GM23248 (cell line): ENCODE measurements around the gene SKI. TPM values are rescaled to one million over a fixed set of nuclear protein-coding genes. Genes with fewer than 3 reads are reported as not detected.

Experiments used
- DNase-seq: peaks from one replicate; pipeline ENCODE4 v3.0.0-alpha.2; 2015
- H2AFZ ChIP-seq: fragments of 200-600 bp; sonication (generic); 2 replicates; pipeline ENCODE4 v1.6.1; 2016; ENCODE audit warnings: antibody characterized with exemption
- H3F3A ChIP-seq: fragments of 200-600 bp; sonication (generic); 2 replicates; pipeline ENCODE4 v1.6.1; 2016; ENCODE audit warnings: mild to moderate bottlenecking, antibody characterized with exemption, mixed run types; ENCODE audit not compliant: insufficient read depth
- H3K27ac ChIP-seq: fragments of 200-600 bp; sonication (generic); 2 replicates; pipeline ENCODE4 v1.5.1; 2016; ENCODE audit warnings: mild to moderate bottlenecking
- H3K27me3 ChIP-seq: fragments of 200-600 bp; sonication (generic); replicated peaks from 2 replicates; pipeline ENCODE4 v1.6.1; 2016; ENCODE audit warnings: mild to moderate bottlenecking; ENCODE audit not compliant: insufficient read depth
- H3K36me3 ChIP-seq: fragments of 200-600 bp; sonication (generic); 2 replicates; pipeline ENCODE4 v1.6.1; 2016; ENCODE audit warnings: low read depth, mild to moderate bottlenecking
- H3K4me1 ChIP-seq: fragments of 200-600 bp; sonication (generic); 2 replicates; pipeline ENCODE4 v1.6.1; 2016; ENCODE audit warnings: mild to moderate bottlenecking; ENCODE audit not compliant: insufficient read depth
- H3K4me2 ChIP-seq: fragments of 200-600 bp; sonication (generic); one replicate; pipeline ENCODE4 v1.6.1; 2016; ENCODE audit warnings: mild to moderate bottlenecking; ENCODE audit not compliant: unreplicated experiment
- H3K4me3 ChIP-seq: fragments of 200-600 bp; sonication (generic); 2 replicates; pipeline ENCODE4 v1.5.1; 2016; ENCODE audit warnings: mild to moderate bottlenecking
- H3K79me2 ChIP-seq: fragments of 200-600 bp; sonication (generic); 2 replicates; pipeline ENCODE4 v1.6.1; 2016; ENCODE audit warnings: mild to moderate bottlenecking; ENCODE audit not compliant: insufficient read depth
- H3K9ac ChIP-seq: fragments of 200-600 bp; sonication (generic); 2 replicates; pipeline ENCODE4 v1.6.1; 2016; ENCODE audit warnings: mild to moderate bottlenecking
- H3K9me2 ChIP-seq: fragments of 200-600 bp; sonication (generic); 2 replicates; pipeline ENCODE4 v1.6.1; 2016; ENCODE audit warnings: mixed run types, mild to moderate bottlenecking, moderate library complexity; ENCODE audit not compliant: insufficient read depth
- H3K9me3 ChIP-seq: fragments of 200-600 bp; sonication (generic); one replicate; pipeline ENCODE4 v1.6.1; 2017; ENCODE audit warnings: low read depth
- H4K20me1 ChIP-seq: fragments of 200-600 bp; sonication (generic); 2 replicates; pipeline ENCODE4 v1.6.0; 2016; ENCODE audit not compliant: insufficient read depth
- EZH2 ChIP-seq: fragments of 200-600 bp; sonication (generic); IDR thresholded peaks from 2 replicates; pipeline ENCODE4 v1.6.1; 2018; ENCODE audit warnings: antibody characterized with exemption, mild to moderate bottlenecking; ENCODE audit not compliant: insufficient read depth, poor library complexity, severe bottlenecking
- EZH2phosphoT487 ChIP-seq: fragments of 200-600 bp; sonication (generic); IDR thresholded peaks from 2 replicates; pipeline ENCODE4 v1.6.1; 2018; ENCODE audit warnings: antibody characterized with exemption, moderate library complexity, mild to moderate bottlenecking, low read depth; ENCODE audit not compliant: insufficient read depth
- WGBS, 2 experiments: methylation state at CpG; one replicate each; pipeline ENCODE4 v1.1.6; 2015 to 2017; ENCODE audit warnings: low lambda C conversion rate in 2 of 2, low coverage in 1 of 2; ENCODE audit errors: missing lambda C conversion rate in 2 of 2; 5-methylcytosine and 5-hydroxymethylcytosine counted together
- in situ Hi-C: fragments of 300-500 bp; cut with MboI; formaldehyde crosslinking; loops from 2 replicates; pipeline ENCODE4 v1.15.0; 2020
- polyA plus RNA-seq: library from polyadenylated mRNA; unstranded; fragments of >200 nt; fragmentation: Nextera tagmentation; extraction: Ambion mirVana; gene quantifications from 2 replicates; pipeline ENCODE4 v1.2.1, GENCODE V29; 2016
- total RNA-seq: library from RNA; depleted of rRNA; stranded (reverse); fragments of >200 nt; shearing (Covaris generic); gene quantifications from 2 replicates; pipeline ENCODE4 v1.2.3, GENCODE V29; 2014

SKI gene
- total and polyA plus RNA-seq, 2 experiments from 2014 or later: 3.8 to 23.1 TPM

GRCh38 chr1:2203671-2204414 is 24.3 kb upstream of the SKI start:
- peak overlapping the region; percentile 83 for H3K9ac ChIP-seq

GRCh38 chr1:2204415-2205190 is 23.5 kb upstream of the SKI start:
- WGBS, 2 experiments: 1 to 4% methylated on average over 25 to 59 of the region's 60 CpGs
- Histone ChIP-seq H3K4me3 (peak overlapping the region; percentile 68), H3K9me2 (no peaks in the 10 kb centered on the region), H3K4me1 (peaks cover 29% of the 10 kb centered on the region), H3F3A (peaks cover 16% of the 10 kb centered on the region; the same call in 1 of the 2 replicates), H4K20me1 (no peaks in the 10 kb centered on the region), H3K9me3 (no peaks in the 10 kb centered on the region), H3K4me2 (peak overlapping the region; percentile 75), H3K79me2 (peaks cover 29% of the 10 kb centered on the region), H2AFZ (peak overlapping the region; percentile 73), H3K9ac (peak overlapping the region; percentile 83), H3K27ac (peak overlapping the region; percentile 75), H3K36me3 (no peaks in the 10 kb centered on the region), H3K27me3 (no peaks in the 10 kb centered on the region)
- in situ Hi-C loops: loop anchor here (5.0 kb wide), 1 partner anchor 168 kb away; no protein-coding TSS in a partner anchor
- peak; percentile 78 for DNase-seq
- TF ChIP-seq EZH2 (no peak), EZH2phosphoT487 (no peak)

More at GRCh38 chr1:2203671-2204414, 24.3 kb upstream of the SKI start:
- no peaks in the 10 kb centered on the region for H4K20me1 ChIP-seq
- no peaks in the 10 kb centered on the region for H3K27me3 ChIP-seq
- H3K9me2 ChIP-seq: no peaks in the 10 kb centered on the region
- TF ChIP-seq EZH2: no peak
- no peak for TF ChIP-seq EZH2phosphoT487
- peak overlapping the region; percentile 73 for H2AFZ ChIP-seq
- no peaks in the 10 kb centered on the region for H3K36me3 ChIP-seq
- H3K27ac ChIP-seq: peak overlapping the region; percentile 75
- no peaks in the 10 kb centered on the region for H3K9me3 ChIP-seq
- peak overlapping the region; percentile 68 for H3K4me3 ChIP-seq
- peaks cover 24% of the 10 kb centered on the region for H3K4me1 ChIP-seq
- in situ Hi-C loops: loop anchor here (5.0 kb wide), 1 partner anchor 168 kb away; no protein-coding TSS in a partner anchor
- WGBS, 2 experiments: 64 to 69% methylated on average over 25 of the region's 25 CpGs
- peaks cover 29% of the 10 kb centered on the region for H3K79me2 ChIP-seq
- no peak for DNase-seq
- H3K4me2 ChIP-seq: peak overlapping the region; percentile 75
- H3F3A ChIP-seq: peaks cover 10% of the 10 kb centered on the region; the same call in 1 of the 2 replicates

- Histone ChIP-seq H3F3A (peaks cover 16% of the 10 kb centered on the region; the same call in 1 of the 2 replicates), H3K27ac (peak overlapping the region; percentile 75), H3K4me3 (peak overlapping the region; percentile 72), H3K4me1 (peaks cover 23% of the 10 kb centered on the region), H3K4me2 (peak overlapping the region; percentile 72), H3K9me2 (no peaks in the 10 kb centered on the region), H3K36me3 (no peaks in the 10 kb centered on the region), H3K27me3 (no peaks in the 10 kb centered on the region), H3K9me3 (no peaks in the 10 kb centered on the region), H3K9ac (peak overlapping the region; percentile 79), H4K20me1 (no peaks in the 10 kb centered on the region), H2AFZ (peak overlapping the region; percentile 71), H3K79me2 (peaks cover 22% of the 10 kb centered on the region)
- in situ Hi-C loops: no loop called here
- WGBS, 2 experiments: 10 to 11% methylated on average over 58 to 83 of the region's 84 CpGs
- no peak for TF ChIP-seq EZH2phosphoT487
- no peak for TF ChIP-seq EZH2
- peak; percentile 99 for DNase-seq
Observed at GRCh38 chr1:2205191-2205952, 22.7 kb upstream of the SKI start.
